ENCODE results near the gene PLXNA2.

The PLXNA2 gene

GRCh38 chr1:208133355-208133754 lies 110.8 kb downstream of the PLXNA2 start:
- TF ChIP-seq CTCF (IDR thresholded peaks at IDR 0.05; ENCODE audit: poor library complexity, severe bottlenecking), result no peak
- no peaks in the 10 kb centered on the region for H3K27me3 ChIP-seq (ENCODE audit: insufficient read depth, poor library complexity, severe bottlenecking)
- no peak overlapping the region for H3K4me3 ChIP-seq (ENCODE audit: severe bottlenecking)
- no peak overlapping the region for H3K27ac ChIP-seq (ENCODE audit: poor library complexity, severe bottlenecking)
- H3K9me3 ChIP-seq (ENCODE audit: severe bottlenecking), result no peaks in the 10 kb centered on the region
- no peaks in the 10 kb centered on the region for H3K36me3 ChIP-seq (ENCODE audit: low read depth)
- DNase-seq (ENCODE audit: low spot score), result no peak
- peaks cover 8% of the 10 kb centered on the region for H3K4me1 ChIP-seq (ENCODE audit: insufficient read depth, poor library complexity, severe bottlenecking)
- ATAC-seq (ENCODE audit: low read depth), result no peak

- DNase-seq (ENCODE audit: low spot score), result peak; percentile 61
- no peaks in the 10 kb centered on the region for H3K9me3 ChIP-seq (ENCODE audit: severe bottlenecking)
- H3K4me1 ChIP-seq (ENCODE audit: insufficient read depth, poor library complexity, severe bottlenecking), result peaks cover 8% of the 10 kb centered on the region
- no peaks in the 10 kb centered on the region for H3K27me3 ChIP-seq (ENCODE audit: insufficient read depth, poor library complexity, severe bottlenecking)
- peak; percentile 63 for TF ChIP-seq CTCF (IDR thresholded peaks at IDR 0.05; ENCODE audit: poor library complexity, severe bottlenecking)
- H3K4me3 ChIP-seq (ENCODE audit: severe bottlenecking), result no peak overlapping the region
- H3K36me3 ChIP-seq (ENCODE audit: low read depth), result no peaks in the 10 kb centered on the region
- ATAC-seq (ENCODE audit: low read depth), result peak; percentile 96
- no peak overlapping the region for H3K27ac ChIP-seq (ENCODE audit: poor library complexity, severe bottlenecking)
Observed at GRCh38 chr1:208132287-208132882, 111.8 kb downstream of the PLXNA2 start.

GRCh38 chr1:208131621-208132286 lies 112.4 kb downstream of the PLXNA2 start:
- TF ChIP-seq CTCF (IDR thresholded peaks at IDR 0.05; ENCODE audit: poor library complexity, severe bottlenecking), result no peak
- ATAC-seq (ENCODE audit: low read depth), result no peak
- Histone ChIP-seq H3K4me3 (ENCODE audit: severe bottlenecking) (no peak overlapping the region), H3K4me1 (ENCODE audit: insufficient read depth, poor library complexity, severe bottlenecking) (peaks cover 8% of the 10 kb centered on the region), H3K36me3 (ENCODE audit: low read depth) (no peaks in the 10 kb centered on the region), H3K9me3 (ENCODE audit: severe bottlenecking) (no peaks in the 10 kb centered on the region), H3K27me3 (ENCODE audit: insufficient read depth, poor library complexity, severe bottlenecking) (no peaks in the 10 kb centered on the region), H3K27ac (ENCODE audit: poor library complexity, severe bottlenecking) (no peak overlapping the region)
- no peak for DNase-seq (ENCODE audit: low spot score)

- Histone ChIP-seq H3K4me3 (ENCODE audit: severe bottlenecking) (no peak overlapping the region), H3K27ac (ENCODE audit: poor library complexity, severe bottlenecking) (no peak overlapping the region), H3K4me1 (ENCODE audit: insufficient read depth, poor library complexity, severe bottlenecking) (peaks cover 8% of the 10 kb centered on the region), H3K27me3 (ENCODE audit: insufficient read depth, poor library complexity, severe bottlenecking) (no peaks in the 10 kb centered on the region), H3K9me3 (ENCODE audit: severe bottlenecking) (no peaks in the 10 kb centered on the region), H3K36me3 (ENCODE audit: low read depth) (no peaks in the 10 kb centered on the region)
- DNase-seq (ENCODE audit: low spot score) (no peak), ATAC-seq (ENCODE audit: low read depth) (no peak)
- no peak for TF ChIP-seq CTCF (IDR thresholded peaks at IDR 0.05; ENCODE audit: poor library complexity, severe bottlenecking)
Observed at GRCh38 chr1:208129487-208129886, 114.7 kb downstream of the PLXNA2 start.

- no peaks in the 10 kb centered on the region for H3K36me3 ChIP-seq (ENCODE audit: low read depth)
- no peak for TF ChIP-seq CTCF (IDR thresholded peaks at IDR 0.05; ENCODE audit: poor library complexity, severe bottlenecking)
- no peak overlapping the region for H3K27ac ChIP-seq (ENCODE audit: poor library complexity, severe bottlenecking)
- H3K4me3 ChIP-seq (ENCODE audit: severe bottlenecking), result no peak overlapping the region
- peaks cover 8% of the 10 kb centered on the region for H3K4me1 ChIP-seq (ENCODE audit: insufficient read depth, poor library complexity, severe bottlenecking)
- no peaks in the 10 kb centered on the region for H3K9me3 ChIP-seq (ENCODE audit: severe bottlenecking)
- DNase-seq (ENCODE audit: low spot score), result no peak
- no peak for ATAC-seq (ENCODE audit: low read depth)
- no peaks in the 10 kb centered on the region for H3K27me3 ChIP-seq (ENCODE audit: insufficient read depth, poor library complexity, severe bottlenecking)
Observed at GRCh38 chr1:208129060-208129459, 115.1 kb downstream of the PLXNA2 start.
